Transverse colon (tissue), 4 donors: ENCODE data around the gene ARHGEF3. TPM values are rescaled to one million over a fixed set of nuclear protein-coding genes. Genes with fewer than 3 reads are reported as not detected.
A peak's percentile ranks its signal among the peaks of the same experiment; 100 is the strongest.
"Not testable (repeated sequence)": the region's sequence is repeated elsewhere in the genome, so short reads cannot be mapped to it uniquely, and the experiment has no call there.

Source experiments
- DNase-seq: peaks from one replicate; pipeline ENCODE4 v3.0.0-alpha.2; 2019
- H3K27ac ChIP-seq, 4 donors: fragments of 200-600 bp; sonication (generic); 2 replicates each; pipeline ENCODE4 v1.5.1; 2016 to 2018; ENCODE audit warnings: inconsistent platforms in 4 of 4
- H3K27me3 ChIP-seq: fragments of 200-600 bp; sonication (generic); 2 replicates; pipeline ENCODE4 v1.5.1; 2017; ENCODE audit warnings: inconsistent platforms
- H3K36me3 ChIP-seq, 4 donors: fragments of 200-600 bp; sonication (generic); 2 replicates each; pipeline ENCODE4 v1.5.1; 2017 to 2019; ENCODE audit warnings: inconsistent platforms in 4 of 4
- H3K4me1 ChIP-seq, 4 donors: fragments of 200-600 bp; sonication (generic); 2 replicates each; pipeline ENCODE4 v1.5.1; 2017 to 2020; ENCODE audit warnings: inconsistent platforms in 4 of 4
- H3K4me3 ChIP-seq, 4 donors: fragments of 200-600 bp; sonication (generic); 1 replicate in 1 of 4; 2 replicates in 3 of 4; pipeline versions ENCODE4 v1.5.1 to v1.6.1; 2017 to 2019; ENCODE audit warnings: inconsistent platforms in 4 of 4
- H3K9me3 ChIP-seq, 2 donors: fragments of 200-600 bp; sonication (generic); 2 replicates each; pipeline ENCODE4 v1.5.1; 2017 to 2019; ENCODE audit warnings: inconsistent platforms in 2 of 2
- EP300 ChIP-seq: sonication (generic); formaldehyde crosslinking; IDR thresholded peaks from one replicate; pipeline ENCODE4 v1.6.1; 2017; ENCODE audit warnings: antibody characterized with exemption, low read depth
- POLR2A ChIP-seq: fragments of 450-650 bp; IDR thresholded peaks from one replicate; pipeline ENCODE4 v1.6.1; 2016; ENCODE audit warnings: antibody characterized with exemption, mild to moderate bottlenecking, moderate library complexity
- POLR2AphosphoS5 ChIP-seq, 3 donors: sonication (generic); formaldehyde crosslinking; IDR thresholded peaks; one replicate each; pipeline ENCODE4 v1.6.1; 2016; ENCODE audit warnings: antibody characterized with exemption in 3 of 3
- WGBS, 2 donors: methylation state at CpG; one replicate each; pipeline ENCODE4 v1.1.5; 2018; ENCODE audit warnings: low coverage in 1 of 2; 5-methylcytosine and 5-hydroxymethylcytosine counted together
- in situ Hi-C, 4 donors: fragments of 200-750 bp; cut with MboI; loops; one replicate each; pipeline versions ENCODE4 v1.15.0 to v1.15.1; 2017; ENCODE audit warnings: low sequenced_read_pairs in 3 of 4, low pct_ligation_motif_present in 1 of 4, low pct_unique_long_range_greater_than_20kb in 1 of 4
- intact Hi-C: fragments of 100-400 bp; cut with DNase I; formaldehyde crosslinking; loops from one replicate; pipeline ENCODE4 v1.15.1; 2023; ENCODE audit warnings: low total_unique reads
- total RNA-seq, 4 donors: library from RNA; depleted of rRNA; stranded (reverse); fragments of >200 nt; gene quantifications; one replicate each; pipeline ENCODE4 v1.1.0, GENCODE V29; 2016
- TF ChIP-seq, protein P1 (sequence below), 5 experiments: fragments of 200-600 bp in 3 of 5; fragments of 450-650 bp in 2 of 5; sonication (generic) in 3 of 5; IDR thresholded peaks; 1 replicate in 2 of 5; 2 replicates in 3 of 5; pipeline ENCODE4 v1.5.1; 2016 to 2017; ENCODE audit warnings: antibody characterized with exemption in 5 of 5, inconsistent platforms in 3 of 5, mild to moderate bottlenecking in 2 of 5, moderate library complexity in 1 of 5

Gene ARHGEF3
- total RNA-seq, 4 donors from 2014 or later: 2.6 to 13.2 (median 5.6) TPM

DNA sequence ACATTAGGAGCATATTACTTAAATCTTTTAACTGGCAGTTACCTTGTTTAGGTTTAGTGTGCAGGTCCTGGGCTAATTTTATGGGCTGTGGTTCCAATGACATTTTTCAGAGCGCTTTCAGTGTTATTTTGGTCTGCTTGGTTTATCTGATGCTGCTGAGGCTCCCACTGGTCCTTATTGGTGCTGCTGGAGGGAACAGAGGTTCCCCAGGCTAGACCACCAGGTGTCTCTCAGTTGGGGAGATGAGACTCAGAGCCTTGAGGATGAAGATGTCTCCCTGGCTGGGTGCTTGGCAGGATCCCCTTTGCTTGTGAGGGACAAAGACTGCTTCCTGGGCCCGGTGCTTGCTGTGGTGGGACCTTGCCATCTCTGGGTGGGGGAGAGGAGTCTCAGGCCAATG, 90.4 kb downstream of the ARHGEF3 start:
- Histone ChIP-seq H3K27me3 (no peaks in the 10 kb centered on the region), H3K4me3 (no peak overlapping the region), H3K36me3 (no peaks in the 10 kb centered on the region), H3K27ac (no peak overlapping the region), H3K9me3 (no peaks in the 10 kb centered on the region), H3K4me1 (no peaks in the 10 kb centered on the region)
- in situ Hi-C loops (no loop called here), intact Hi-C loops (no loop called here)
- WGBS, 2 donors: 89% methylated on average over 2 of the region's 2 CpGs; no CpG with 5 or more reads in 1 of the 2 donors
- no peak for DNase-seq
- TF ChIP-seq EP300: no peak
- no peak for TF ChIP-seq POLR2AphosphoS5 (IDR thresholded peaks at IDR 0.05)
- TF ChIP-seq, protein P1, sequence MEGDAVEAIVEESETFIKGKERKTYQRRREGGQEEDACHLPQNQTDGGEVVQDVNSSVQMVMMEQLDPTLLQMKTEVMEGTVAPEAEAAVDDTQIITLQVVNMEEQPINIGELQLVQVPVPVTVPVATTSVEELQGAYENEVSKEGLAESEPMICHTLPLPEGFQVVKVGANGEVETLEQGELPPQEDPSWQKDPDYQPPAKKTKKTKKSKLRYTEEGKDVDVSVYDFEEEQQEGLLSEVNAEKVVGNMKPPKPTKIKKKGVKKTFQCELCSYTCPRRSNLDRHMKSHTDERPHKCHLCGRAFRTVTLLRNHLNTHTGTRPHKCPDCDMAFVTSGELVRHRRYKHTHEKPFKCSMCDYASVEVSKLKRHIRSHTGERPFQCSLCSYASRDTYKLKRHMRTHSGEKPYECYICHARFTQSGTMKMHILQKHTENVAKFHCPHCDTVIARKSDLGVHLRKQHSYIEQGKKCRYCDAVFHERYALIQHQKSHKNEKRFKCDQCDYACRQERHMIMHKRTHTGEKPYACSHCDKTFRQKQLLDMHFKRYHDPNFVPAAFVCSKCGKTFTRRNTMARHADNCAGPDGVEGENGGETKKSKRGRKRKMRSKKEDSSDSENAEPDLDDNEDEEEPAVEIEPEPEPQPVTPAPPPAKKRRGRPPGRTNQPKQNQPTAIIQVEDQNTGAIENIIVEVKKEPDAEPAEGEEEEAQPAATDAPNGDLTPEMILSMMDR (IDR thresholded peaks at IDR 0.05): no peak
- no peak for TF ChIP-seq POLR2A

DNA sequence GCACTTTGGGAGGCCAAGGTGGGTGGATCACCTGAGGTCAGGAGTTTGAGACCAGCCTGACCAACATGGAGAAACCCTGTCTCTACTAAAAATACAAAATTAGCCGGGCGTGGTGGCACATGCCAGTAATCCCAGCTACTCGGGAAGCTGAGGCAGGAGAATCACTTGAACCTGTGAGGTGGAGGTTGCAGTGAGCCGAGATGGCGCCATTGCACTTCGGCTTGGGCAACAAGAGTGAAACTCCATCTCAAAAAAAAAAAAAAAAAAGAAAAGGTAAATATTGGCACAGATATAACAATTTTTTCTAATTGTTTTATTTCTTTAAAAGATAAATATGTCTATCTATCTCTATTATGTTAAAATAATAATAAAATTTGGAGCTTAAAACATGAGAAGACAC, 94.3 kb downstream of the ARHGEF3 start:
- H3K4me1 ChIP-seq, H3K27me3 ChIP-seq, H3K27ac ChIP-seq, H3K36me3 ChIP-seq, intact Hi-C loops, H3K9me3 ChIP-seq, H3K4me3 ChIP-seq: not testable (repeated sequence)
- peak; percentile 15 for DNase-seq
- in situ Hi-C loops: loop anchor here in 2 of 4 donors (5.0 to 10.0 kb wide), 2 partner anchors 87 to 285 kb away; no protein-coding TSS in a partner anchor
- WGBS, 2 donors: 79 to 80% methylated on average over 6 of the region's 6 CpGs

- Histone ChIP-seq H3K27me3 (no peaks in the 10 kb centered on the region), H3K36me3 (no peaks in the 10 kb centered on the region), H3K27ac (no peak overlapping the region), H3K9me3 (no peaks in the 10 kb centered on the region), H3K4me3 (no peak overlapping the region), H3K4me1 (peaks cover 0 to 4% (median 0%) of the 10 kb centered on the region in 4 donors)
- no peak for DNase-seq
- TF ChIP-seq POLR2A: no peak
- no peak for TF ChIP-seq POLR2AphosphoS5 (IDR thresholded peaks at IDR 0.05)
- TF ChIP-seq EP300: no peak
- TF ChIP-seq, protein P1 (IDR thresholded peaks at IDR 0.05): no peak
- in situ Hi-C loops: loop anchor here in 2 of 4 donors (5.0 to 10.0 kb wide), 2 partner anchors 88 to 286 kb away; no protein-coding TSS in a partner anchor
- intact Hi-C loops: no loop called here
Measured at GRCh38 chr3:56706629-56707028, 95.1 kb downstream of the ARHGEF3 start.

- H3K4me3 ChIP-seq: no peak overlapping the region
- in situ Hi-C loops: loop anchor here (5.0 to 10.0 kb wide), 4 partner anchors 90 to 288 kb away; no protein-coding TSS in a partner anchor
- no peaks in the 10 kb centered on the region for H3K9me3 ChIP-seq
- no peaks in the 10 kb centered on the region for H3K27me3 ChIP-seq
- no peak for DNase-seq
- TF ChIP-seq, protein P1 (IDR thresholded peaks at IDR 0.05): no peak
- TF ChIP-seq POLR2A (no peak), POLR2AphosphoS5 (IDR thresholded peaks at IDR 0.05) (no peak), EP300 (no peak)
- WGBS, 2 donors: 85 to 96% methylated on average over 3 of the region's 3 CpGs
- intact Hi-C loops: no loop called here
- H3K36me3 ChIP-seq: no peaks in the 10 kb centered on the region
- H3K27ac ChIP-seq: no peak overlapping the region
- H3K4me1 ChIP-seq: peaks cover 0 to 4% (median 0%) of the 10 kb centered on the region in 4 donors
Measured at GRCh38 chr3:56704706-56705105, 97.0 kb downstream of the ARHGEF3 start.
